IPS-11a (cell line): ENCODE data around the gene MPHOSPH9.

Source experiments
- H3K4me3 ChIP-seq: one replicate; pipeline ENCODE4 v1.5.1; 2013; ENCODE audit warnings: low read depth, low read length, control low read depth

The MPHOSPH9 gene

DNA sequence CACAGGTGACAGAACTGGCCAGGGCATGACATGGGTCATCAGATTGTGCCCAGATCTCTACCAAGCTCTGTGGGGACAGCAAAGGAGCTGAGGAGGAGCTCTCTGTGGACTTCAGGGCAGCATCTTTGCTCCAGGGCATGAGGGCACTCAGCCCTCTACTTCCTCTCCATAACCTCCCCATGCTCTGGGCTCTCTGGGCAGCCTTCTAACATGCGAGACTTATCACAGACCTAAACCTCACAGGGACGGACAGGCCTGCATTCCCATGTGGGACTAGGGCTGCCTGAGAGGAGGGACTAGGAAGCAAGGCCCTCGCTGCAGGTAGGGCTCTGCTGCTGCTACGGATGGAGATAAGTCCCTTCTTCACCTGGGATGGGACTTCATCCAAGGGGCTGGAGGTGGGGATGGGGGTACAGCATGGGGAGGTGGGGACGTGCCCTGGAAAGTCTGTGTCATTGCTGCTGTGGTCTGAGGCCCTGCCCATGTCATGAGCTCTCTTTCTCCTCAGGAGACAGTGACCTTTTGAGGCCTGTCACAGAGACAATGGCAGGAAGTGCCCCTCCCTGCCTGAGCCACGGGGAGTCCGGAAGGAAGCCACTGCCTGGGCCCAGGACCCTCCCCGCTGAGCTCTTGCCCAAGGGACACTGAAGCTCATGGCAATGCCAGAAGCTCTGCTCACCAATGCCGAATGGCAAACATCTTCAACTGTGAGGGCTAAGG is 126.1 kb downstream of the MPHOSPH9 start:
- no peak overlapping the region for H3K4me3 ChIP-seq

- H3K4me3 ChIP-seq: no peak overlapping the region
Observed at GRCh38 chr12:123105211-123105826, 127.6 kb downstream of the MPHOSPH9 start.

DNA sequence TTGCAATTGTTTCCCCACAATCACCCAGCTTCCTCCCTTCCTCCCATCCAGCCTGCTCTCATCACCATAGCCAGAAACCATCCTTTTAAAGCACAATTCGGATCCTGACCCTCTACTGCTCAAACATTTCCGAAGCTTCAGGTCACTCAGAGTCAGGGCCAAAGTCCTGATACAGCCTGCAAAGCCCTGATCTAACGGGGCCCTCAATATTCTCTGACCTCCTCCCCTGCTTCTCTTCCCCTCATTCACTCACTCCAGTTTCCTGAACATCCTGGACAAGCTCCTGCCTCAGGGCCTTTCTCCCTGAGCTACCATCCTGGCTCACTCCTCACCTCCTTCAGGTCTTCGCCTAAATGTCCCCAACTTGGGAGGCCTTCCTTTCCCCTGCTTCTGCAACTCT is 128.1 kb downstream of the MPHOSPH9 start:
- no peak overlapping the region for H3K4me3 ChIP-seq
